Lower leg skin (tissue), 4 donors: ENCODE results near the gene AMOTL2. TPM values are rescaled to one million over a fixed set of nuclear protein-coding genes. Genes with fewer than 3 reads are reported as not detected.

Source experiments
- DNase-seq, 2 donors: peaks; one replicate each; pipeline ENCODE4 v3.0.0-alpha.2; 2019; ENCODE audit warnings: low spot score in 2 of 2
- H3K4me3 ChIP-seq: fragments of 200-600 bp; sonication (generic); 2 replicates; pipeline ENCODE4 v1.5.1; 2017; ENCODE audit warnings: mild to moderate bottlenecking, low read depth; ENCODE audit not compliant: poor library complexity, severe bottlenecking
- CTCF ChIP-seq, 3 donors: fragments of 450-650 bp; IDR thresholded peaks; one replicate each; pipeline ENCODE4 v1.5.1; 2016; ENCODE audit warnings: antibody characterized with exemption in 3 of 3, mild to moderate bottlenecking in 3 of 3, moderate library complexity in 2 of 3
- POLR2A ChIP-seq, 2 donors: fragments of 450-650 bp; IDR thresholded peaks; one replicate each; pipeline ENCODE4 v1.6.1; 2016 to 2017; ENCODE audit warnings: antibody characterized with exemption in 2 of 2, mild to moderate bottlenecking in 1 of 2, moderate library complexity in 1 of 2
- WGBS, 2 donors: methylation state at CpG; one replicate each; pipeline ENCODE4 v1.1.5; 2018; 5-methylcytosine and 5-hydroxymethylcytosine counted together
- intact Hi-C: fragments of 100-400 bp; cut with DNase I; formaldehyde crosslinking; loops from one replicate; pipeline ENCODE4 v1.15.0; 2023; ENCODE audit warnings: low total_unique reads
- total RNA-seq, 4 donors: library from RNA; depleted of rRNA; stranded (reverse); fragments of >200 nt; gene quantifications; one replicate each; pipeline ENCODE4 v1.1.0, GENCODE V29; 2016

Gene AMOTL2
- total RNA-seq, 4 donors from 2014 or later = 97.1 to 151 (median 120) TPM

DNA sequence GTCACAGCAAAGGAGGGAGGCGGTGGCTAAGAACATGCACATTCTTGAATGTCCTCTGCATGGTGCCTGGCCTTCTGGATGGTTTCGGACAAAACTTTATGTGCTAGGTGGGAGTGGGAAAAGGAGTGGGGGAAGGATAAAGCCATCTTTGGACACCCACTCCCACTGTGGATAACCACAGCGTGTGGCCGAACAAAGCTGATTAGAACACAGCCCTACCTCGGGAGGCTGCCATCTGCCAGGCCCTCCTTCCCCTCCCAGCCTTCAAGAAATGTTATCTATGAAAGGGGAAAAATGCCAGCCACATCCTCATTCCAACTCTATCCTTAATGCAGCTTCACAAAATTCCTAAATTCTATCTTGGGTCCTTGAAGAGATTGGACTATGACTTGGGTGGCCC is 18.8 kb downstream of the AMOTL2 start:
- no peak for DNase-seq
- H3K4me3 ChIP-seq = no peak overlapping the region
- intact Hi-C loops = no loop called here
- 87 to 90% methylated on average over 5 of the region's 5 CpGs for WGBS, 2 donors
- no peak for TF ChIP-seq CTCF (IDR thresholded peaks at IDR 0.05)
- no peak for TF ChIP-seq POLR2A (IDR thresholded peaks at IDR 0.05)

- no peak for TF ChIP-seq CTCF (IDR thresholded peaks at IDR 0.05)
- TF ChIP-seq POLR2A (IDR thresholded peaks at IDR 0.05) = no peak
- H3K4me3 ChIP-seq = no peak overlapping the region
- intact Hi-C loops = no loop called here
- 79 to 85% methylated on average over 7 of the region's 7 CpGs for WGBS, 2 donors
- DNase-seq = no peak
Observed at GRCh38 chr3:134354612-134355251, 19.5 kb downstream of the AMOTL2 start.

DNA sequence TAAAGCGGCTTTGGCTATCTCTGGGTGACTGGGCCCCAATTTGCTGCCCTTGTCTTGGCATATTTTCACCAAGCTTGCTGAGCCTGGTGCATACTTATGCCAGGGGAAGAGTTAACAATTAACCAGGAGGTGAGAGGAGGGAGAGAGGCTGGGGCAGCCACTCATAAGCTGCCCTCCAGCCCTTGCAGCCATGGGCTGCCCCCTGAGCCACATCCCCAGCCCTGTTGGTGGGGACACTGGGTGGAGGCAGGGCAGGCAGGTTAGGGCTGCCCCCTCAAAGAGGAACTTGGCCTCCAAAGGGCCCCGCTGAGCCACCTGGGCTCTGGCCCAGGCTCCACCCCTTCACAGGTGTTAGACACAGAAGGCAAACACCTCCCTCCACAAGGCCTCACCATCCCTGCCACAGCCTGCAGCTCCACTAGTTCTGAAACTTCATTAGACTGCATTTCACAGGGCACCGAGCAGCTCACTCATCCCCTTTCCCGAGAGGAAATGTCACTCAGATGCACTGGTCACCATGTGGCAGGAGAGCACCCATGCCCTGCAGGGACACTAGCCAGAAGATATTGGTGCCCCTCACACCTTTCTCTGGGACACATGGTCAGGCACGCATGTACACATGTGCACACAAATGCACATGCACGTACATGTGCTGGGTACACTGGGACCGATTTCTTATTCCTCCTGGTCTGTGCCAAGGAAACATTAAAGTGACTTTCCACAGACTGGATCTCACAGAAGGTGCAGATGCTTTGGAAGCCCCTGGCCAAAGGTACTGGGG is 20.2 kb downstream of the AMOTL2 start:
- no peak for TF ChIP-seq CTCF (IDR thresholded peaks at IDR 0.05)
- WGBS, 2 donors = 53 to 54% methylated on average over 6 to 7 of the region's 7 CpGs
- intact Hi-C loops = no loop called here
- DNase-seq = no peak
- H3K4me3 ChIP-seq = no peak overlapping the region

GRCh38 chr3:134353171-134353825 is 20.9 kb downstream of the AMOTL2 start:
- intact Hi-C loops = no loop called here
- no peak for DNase-seq
- WGBS, 2 donors = 57 to 70% methylated on average over 8 of the region's 8 CpGs
- no peak for TF ChIP-seq POLR2A (IDR thresholded peaks at IDR 0.05)
- no peak for TF ChIP-seq CTCF (IDR thresholded peaks at IDR 0.05)
- H3K4me3 ChIP-seq = no peak overlapping the region

- no peak overlapping the region for H3K4me3 ChIP-seq
- intact Hi-C loops = no loop called here
- no peak for DNase-seq
- 61 to 68% methylated on average over 4 of the region's 4 CpGs for WGBS, 2 donors
- TF ChIP-seq CTCF (IDR thresholded peaks at IDR 0.05) (no peak), POLR2A (IDR thresholded peaks at IDR 0.05) (no peak)
Observed at GRCh38 chr3:134352031-134352671, 22.1 kb downstream of the AMOTL2 start.
